Measurements from ENCODE around the gene MAU2. TPM values are rescaled to one million over a fixed set of nuclear protein-coding genes. Genes with fewer than 3 reads are reported as not detected.

MAU2 gene
- total and polyA plus RNA-seq, 2 experiments from 2014 or later, result 18.9 to 62.2 TPM

- H3K27ac Mint-ChIP-seq, result peak overlapping the region; percentile 11; the same call in 1 of the 2 replicates
- Histone ChIP-seq H3K79me2 (replicated peaks; ENCODE audit: insufficient read depth) (peaks cover 72% of the 10 kb centered on the region), H3K4me3 (peak overlapping the region; percentile 100), H3K4me1 (ENCODE audit: insufficient read depth) (peaks cover 46% of the 10 kb centered on the region), H3K27me3 (ENCODE audit: insufficient read depth) (no peaks in the 10 kb centered on the region), H3K9me2 (ENCODE audit: insufficient read depth) (no peaks in the 10 kb centered on the region), H4K20me1 (replicated peaks; ENCODE audit: insufficient read depth) (peaks cover 53% of the 10 kb centered on the region), H3K4me2 (peak overlapping the region; percentile 99), H3K36me3 (ENCODE audit: insufficient read depth) (no peaks in the 10 kb centered on the region), H3F3A (replicated peaks; ENCODE audit: low read depth) (peaks cover 24% of the 10 kb centered on the region), H2AFZ (no peak overlapping the region), H3K27ac (ENCODE audit: low read depth) (peak overlapping the region; percentile 79; the same call in 1 of the 2 replicates)
- no peak for TF ChIP-seq CREB1 (CRISPR knock-in tag; IDR thresholded peaks at IDR 0.05; ENCODE audit: low read depth)
- TF ChIP-seq STAT1 (IDR thresholded peaks at IDR 0.05; ENCODE audit: unreplicated experiment), result no peak
- no peak for TF ChIP-seq JUNB (IDR thresholded peaks at IDR 0.05; ENCODE audit: unreplicated experiment)
- no peak for TF ChIP-seq ETS1 (IDR thresholded peaks at IDR 0.05)
- no peak for TF ChIP-seq ZNF331 (CRISPR knock-in tag; IDR thresholded peaks at IDR 0.05; ENCODE audit: low read depth)
- no peak for TF ChIP-seq EZH2 (IDR thresholded peaks at IDR 0.05; ENCODE audit: low read depth, unreplicated experiment)
- TF ChIP-seq CTCF (conservative IDR thresholded peaks at IDR 0.05; ENCODE audit: low read depth in 2 of 2), result peak in 1 of 2 experiments; percentile 32; a peak in 1 of 4 replicates
- TF ChIP-seq EZH2phosphoT487 (IDR thresholded peaks at IDR 0.05; ENCODE audit: unreplicated experiment), result no peak
- DNase-seq (ENCODE audit: low spot score) (no peak), ATAC-seq (no peak; the same call in 2 of the 3 replicates)
- H3K36me3 Mint-ChIP-seq (ENCODE audit: low read depth), result peaks cover 5% of the 10 kb centered on the region; the same call in 2 of the 3 replicates
- peak overlapping the region; percentile 95 for H3K4me3 Mint-ChIP-seq
- H3K4me1 Mint-ChIP-seq, result peaks cover 53% of the 10 kb centered on the region
- peaks cover 19% of the 10 kb centered on the region for H3K27me3 Mint-ChIP-seq (ENCODE audit: insufficient read depth, low read depth, poor library complexity)
- H3K9me3 Mint-ChIP-seq, result no peaks in the 10 kb centered on the region
These were observed 86.4 kb downstream of the MAU2 start for GRCh38 chr19:19406878-19407632.

- Histone ChIP-seq H3F3A (replicated peaks; ENCODE audit: low read depth) (peaks cover 24% of the 10 kb centered on the region), H3K27ac (ENCODE audit: low read depth) (peak overlapping the region; percentile 22; the same call in 1 of the 2 replicates), H3K79me2 (replicated peaks; ENCODE audit: insufficient read depth) (peaks cover 75% of the 10 kb centered on the region), H3K36me3 (ENCODE audit: insufficient read depth) (no peaks in the 10 kb centered on the region), H3K4me2 (peak overlapping the region; percentile 99), H3K4me1 (ENCODE audit: insufficient read depth) (peaks cover 46% of the 10 kb centered on the region), H3K27me3 (ENCODE audit: insufficient read depth) (no peaks in the 10 kb centered on the region), H3K4me3 (peak overlapping the region; percentile 100), H3K9me2 (ENCODE audit: insufficient read depth) (no peaks in the 10 kb centered on the region), H4K20me1 (replicated peaks; ENCODE audit: insufficient read depth) (peaks cover 59% of the 10 kb centered on the region), H2AFZ (no peak overlapping the region)
- Mint-ChIP-seq H3K4me3 (peak overlapping the region; percentile 95; the same call in 2 of the 3 replicates), H3K9me3 (no peaks in the 10 kb centered on the region), H3K4me1 (peaks cover 53% of the 10 kb centered on the region), H3K27ac (no peak overlapping the region), H3K36me3 (ENCODE audit: low read depth) (peaks cover 8% of the 10 kb centered on the region), H3K27me3 (ENCODE audit: insufficient read depth, low read depth, poor library complexity) (peaks cover 19% of the 10 kb centered on the region)
- no peak for DNase-seq (ENCODE audit: low spot score)
- ATAC-seq, result no peak
- TF ChIP-seq REST (IDR thresholded peaks at IDR 0.05; ENCODE audit: unreplicated experiment), result no peak
- TF ChIP-seq CTCF (conservative IDR thresholded peaks at IDR 0.05; ENCODE audit: low read depth in 2 of 2), result no peak
- no peak for TF ChIP-seq STAT1 (IDR thresholded peaks at IDR 0.05; ENCODE audit: unreplicated experiment)
- no peak for TF ChIP-seq CREB1 (CRISPR knock-in tag; IDR thresholded peaks at IDR 0.05; ENCODE audit: low read depth)
- no peak for TF ChIP-seq EZH2phosphoT487 (IDR thresholded peaks at IDR 0.05; ENCODE audit: unreplicated experiment)
- TF ChIP-seq ZNF114 (CRISPR knock-in tag; IDR thresholded peaks at IDR 0.05), result no peak
These were observed 87.0 kb downstream of the MAU2 start for GRCh38 chr19:19407633-19407930.
